GM18868 (cell line): Measurements from ENCODE around the gene HOXA4.

Experiments
- ATAC-seq: cut with Tn5 transposase; IDR thresholded peaks from one replicate; pipeline ENCODE4 v1.9.1; 2021; ENCODE audit warnings: mild to moderate bottlenecking, moderate library complexity; ENCODE audit not compliant: unreplicated experiment

HOXA4 gene

DNA sequence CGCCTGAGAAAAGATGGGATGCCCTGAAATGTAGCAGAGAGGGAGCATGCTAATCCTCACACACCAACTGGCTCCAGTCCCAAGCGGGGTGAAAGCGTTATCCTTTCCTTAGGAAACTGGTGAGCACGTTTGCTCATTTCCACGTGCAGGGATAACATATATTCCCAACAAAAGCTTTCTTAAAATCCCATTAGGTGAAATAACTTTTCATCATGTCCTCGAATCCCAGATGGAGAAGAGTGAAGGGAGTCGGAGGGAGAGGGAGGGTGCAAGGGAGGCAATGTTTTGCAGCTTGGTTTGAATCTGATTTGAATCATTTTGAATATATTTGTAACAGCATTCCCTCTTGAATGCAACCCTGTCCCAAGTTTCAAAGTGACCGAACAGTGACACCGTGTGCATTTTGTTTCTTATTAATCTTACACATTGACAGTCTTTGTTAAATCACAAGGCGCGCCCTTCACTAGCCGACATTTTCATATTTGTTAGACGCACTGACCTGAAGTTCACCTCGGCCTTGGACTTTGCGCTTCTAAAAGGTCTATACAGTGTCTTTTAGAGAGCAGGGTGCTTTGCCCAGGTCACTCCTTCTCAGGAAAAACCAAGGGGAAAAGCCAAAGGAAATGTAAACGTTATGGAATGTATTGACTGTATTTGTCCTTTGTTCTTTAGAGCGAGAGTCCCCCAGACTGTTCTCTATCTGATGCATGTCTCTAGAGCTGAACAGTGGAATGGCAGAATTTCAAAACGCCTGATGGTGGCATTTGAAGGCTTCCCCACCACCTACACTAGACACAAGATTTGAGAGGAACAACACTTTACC, 3.1 kb upstream of the HOXA4 start:
- ATAC-seq = no peak

DNA sequence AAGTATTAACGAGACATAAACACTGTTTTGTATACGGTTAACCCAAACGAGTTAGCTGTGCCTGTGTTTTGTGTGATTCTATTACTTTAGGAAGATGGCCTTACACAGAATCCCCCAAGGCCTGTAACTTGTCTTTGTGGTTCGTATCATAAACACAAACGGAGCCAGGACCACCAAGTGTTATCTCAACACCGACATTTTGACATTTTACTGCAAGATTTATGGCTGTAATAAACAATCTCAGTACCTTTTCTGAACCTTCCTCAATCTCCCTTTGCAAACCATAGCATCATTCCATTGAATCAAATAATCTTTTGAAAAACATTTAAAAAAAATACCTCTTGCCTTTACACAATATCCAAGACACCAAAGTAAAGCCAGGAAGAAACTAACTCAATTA, 2.4 kb upstream of the HOXA4 start:
- no peak for ATAC-seq

DNA sequence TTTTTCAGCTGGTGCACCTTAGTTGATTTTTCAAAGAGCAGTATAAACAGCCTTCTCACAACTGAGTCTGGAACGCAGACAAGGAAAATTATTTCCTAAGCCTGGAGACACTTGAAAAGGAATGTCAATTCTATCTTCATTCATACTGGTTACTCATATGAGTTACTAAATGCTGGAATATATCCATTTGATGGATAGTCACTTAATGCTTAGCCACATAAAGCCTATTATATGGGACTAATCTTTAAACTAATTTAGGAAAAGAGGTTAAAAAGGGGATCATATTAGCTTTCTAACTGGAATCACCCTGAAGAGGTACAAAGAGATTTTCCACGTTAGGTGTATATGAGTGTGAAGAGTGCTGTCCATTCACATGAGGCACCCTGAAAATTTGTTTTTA, 1.7 kb upstream of the HOXA4 start:
- ATAC-seq = no peak

DNA sequence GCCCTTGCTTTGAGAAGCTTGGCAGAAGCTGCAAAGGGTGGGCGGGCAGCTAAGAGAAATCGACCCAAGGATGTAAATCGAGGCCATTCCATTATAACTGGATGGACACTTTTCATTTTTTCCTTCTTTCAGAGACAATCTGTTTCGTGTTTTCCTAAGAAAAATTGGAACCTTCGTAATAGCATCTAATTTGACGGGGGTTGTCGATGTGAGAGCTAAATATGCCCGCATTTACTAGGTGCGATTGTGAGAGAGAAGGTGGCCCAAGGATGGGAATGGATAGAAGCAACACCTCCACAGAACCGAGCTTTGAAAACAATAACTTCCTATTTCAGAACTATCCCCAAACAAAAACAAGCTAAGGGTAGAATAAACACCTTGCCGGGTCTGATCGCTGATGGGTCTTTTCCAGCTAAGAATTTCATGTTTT, 848 bp upstream of the HOXA4 start:
- no peak for ATAC-seq

DNA sequence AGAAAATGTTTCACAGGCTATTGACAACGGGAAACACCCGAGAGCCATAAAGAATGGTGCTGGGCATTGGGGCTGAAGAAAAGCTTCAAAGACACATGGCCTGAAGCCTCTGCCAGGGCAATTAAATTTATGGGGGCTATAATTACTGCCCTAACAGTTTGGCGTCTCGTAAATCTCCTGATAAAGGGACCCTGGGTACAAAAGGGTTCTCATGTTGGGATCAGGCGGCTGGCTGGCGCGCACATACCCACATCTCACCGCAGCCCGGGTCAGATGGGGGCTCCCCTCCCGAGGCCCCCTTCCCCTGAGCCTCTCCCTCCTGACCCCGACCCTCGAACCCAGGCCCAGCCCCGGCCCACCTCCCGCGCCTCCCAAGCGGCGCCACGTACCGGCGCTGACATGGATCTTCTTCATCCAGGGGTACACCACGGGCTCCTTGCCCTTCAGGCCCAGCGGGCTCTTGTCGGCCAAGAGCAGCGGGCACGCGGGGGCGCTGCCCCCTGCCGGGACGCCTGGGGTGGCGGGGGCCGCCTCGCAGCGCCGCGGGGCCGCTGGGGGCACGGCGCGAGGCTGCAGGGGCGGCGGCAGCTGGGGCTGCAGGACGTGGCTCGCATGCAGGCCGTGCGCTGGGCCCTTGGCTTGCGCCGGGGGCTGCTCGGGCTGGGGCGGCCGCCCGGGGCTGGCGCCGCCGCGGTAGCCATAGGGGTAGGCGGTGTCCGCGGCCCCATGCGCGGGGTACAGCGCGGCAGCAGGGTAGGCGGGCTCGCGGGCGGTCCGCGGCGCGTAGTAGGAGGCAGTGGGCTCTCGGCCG, 623 bp downstream of the HOXA4 start:
- no peak for ATAC-seq

DNA sequence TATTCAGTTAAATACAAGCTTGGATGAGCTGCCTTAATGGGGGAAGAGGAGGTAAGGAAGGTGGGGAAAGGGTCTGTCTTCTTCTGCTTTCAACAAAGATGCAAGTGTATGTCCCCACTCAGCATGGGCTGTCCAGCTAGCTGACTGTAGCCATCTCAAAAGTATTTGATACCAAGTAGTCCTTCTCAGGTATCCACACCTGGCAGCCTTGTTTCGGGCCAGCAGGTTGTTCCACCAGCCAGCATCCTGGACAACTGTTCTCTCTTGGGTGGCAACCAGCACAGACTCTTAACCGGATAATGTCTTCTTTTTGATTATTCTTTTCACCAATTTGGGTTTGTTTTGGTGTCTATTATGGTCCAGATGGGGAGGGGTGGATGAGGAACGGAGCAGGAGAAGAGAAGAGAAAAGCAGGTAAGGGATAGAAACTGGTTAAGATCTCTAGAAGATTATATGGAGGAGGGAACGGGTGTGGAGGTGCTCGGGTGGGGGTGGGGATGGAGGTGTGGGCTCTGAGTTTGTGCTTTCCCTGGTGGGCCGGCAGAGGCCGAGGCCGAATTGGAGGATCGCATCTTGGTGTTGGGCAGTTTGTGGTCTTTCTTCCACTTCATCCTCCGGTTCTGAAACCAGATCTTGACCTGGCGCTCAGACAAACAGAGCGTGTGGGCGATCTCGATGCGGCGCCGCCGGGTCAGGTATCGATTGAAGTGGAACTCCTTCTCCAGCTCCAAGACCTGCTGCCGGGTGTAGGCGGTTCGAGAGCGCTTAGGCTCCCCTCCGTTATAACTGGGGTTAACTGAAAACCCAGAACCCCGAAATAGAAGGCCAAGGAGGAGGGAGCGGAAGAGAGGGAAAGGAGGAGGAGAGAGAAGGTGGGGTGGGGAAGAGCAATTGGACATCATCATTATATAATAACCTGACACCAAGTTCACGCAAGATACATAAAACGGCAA, 1.5 kb downstream of the HOXA4 start:
- no peak for ATAC-seq

DNA sequence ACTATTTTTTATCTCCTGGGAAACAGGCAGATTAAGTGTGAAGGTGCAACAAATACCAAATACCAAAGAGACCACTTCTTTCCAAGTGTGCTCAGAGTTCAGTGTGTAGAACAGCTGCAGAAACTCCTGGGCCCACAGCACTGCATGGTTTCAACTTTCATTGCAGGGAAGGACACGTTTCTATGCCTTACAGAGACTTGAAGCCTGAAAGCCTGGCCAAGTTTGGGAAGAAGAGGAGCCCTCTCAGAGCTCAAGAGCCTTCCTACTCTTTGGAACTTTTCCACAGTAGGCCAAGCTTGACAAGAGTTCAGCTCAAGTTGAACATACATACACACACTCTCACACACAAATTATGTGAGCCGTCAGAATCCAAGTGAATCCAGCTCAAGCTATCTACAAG, 2.5 kb downstream of the HOXA4 start:
- no peak for ATAC-seq

DNA sequence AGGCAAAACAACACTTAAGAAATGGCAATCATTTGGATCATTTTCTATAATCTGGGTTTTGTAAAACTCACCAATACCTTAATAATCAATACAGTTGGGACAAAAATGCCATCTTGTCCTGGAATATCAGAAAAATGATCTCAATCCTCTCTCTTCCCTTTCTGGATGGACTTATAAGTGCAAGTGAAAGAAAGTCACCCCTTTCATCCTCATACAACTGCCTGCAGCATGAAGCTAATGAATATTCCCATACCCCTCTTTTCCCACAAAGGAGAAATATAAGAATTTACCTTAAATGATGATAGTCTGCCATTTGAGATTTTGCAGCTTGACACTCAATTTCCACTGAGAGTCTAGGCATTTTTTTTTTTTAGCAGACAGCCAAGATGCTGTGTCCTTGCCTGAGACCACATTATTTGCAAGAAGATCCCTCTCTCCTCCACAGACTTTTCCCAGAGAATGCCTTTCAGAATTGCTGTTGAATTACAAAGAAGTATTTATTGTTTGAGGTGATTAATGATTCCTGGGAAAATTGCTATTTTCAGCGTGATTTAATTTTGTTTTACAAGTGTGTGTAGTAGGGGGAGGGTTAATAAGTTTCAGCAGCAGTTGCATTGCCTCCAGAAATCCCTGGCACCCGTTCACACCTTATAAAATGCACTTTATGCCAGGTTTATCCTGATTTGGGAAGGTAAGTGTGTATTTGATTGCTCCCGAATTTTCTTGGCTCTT, 3.8 kb downstream of the HOXA4 start:
- no peak for ATAC-seq

DNA sequence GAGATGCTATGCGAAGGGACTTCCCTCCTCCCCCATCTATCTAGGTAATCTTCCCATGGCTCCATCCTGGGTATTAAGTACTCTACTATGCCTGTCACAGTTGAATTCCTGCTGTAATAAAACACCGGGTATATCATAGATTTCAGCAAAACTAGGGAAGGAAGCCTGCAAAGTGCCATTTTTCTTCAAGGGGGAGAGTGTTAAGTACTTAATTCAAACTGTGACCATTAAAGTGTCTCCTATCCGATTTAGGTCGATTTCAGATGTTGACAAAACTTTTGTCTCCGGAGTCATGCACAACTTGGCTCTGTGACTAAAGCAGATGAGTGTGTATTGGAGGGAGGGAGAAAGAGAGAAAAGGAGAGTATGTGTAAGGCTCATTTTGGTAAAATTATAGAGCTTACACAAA, 4.6 kb downstream of the HOXA4 start:
- ATAC-seq = no peak

DNA sequence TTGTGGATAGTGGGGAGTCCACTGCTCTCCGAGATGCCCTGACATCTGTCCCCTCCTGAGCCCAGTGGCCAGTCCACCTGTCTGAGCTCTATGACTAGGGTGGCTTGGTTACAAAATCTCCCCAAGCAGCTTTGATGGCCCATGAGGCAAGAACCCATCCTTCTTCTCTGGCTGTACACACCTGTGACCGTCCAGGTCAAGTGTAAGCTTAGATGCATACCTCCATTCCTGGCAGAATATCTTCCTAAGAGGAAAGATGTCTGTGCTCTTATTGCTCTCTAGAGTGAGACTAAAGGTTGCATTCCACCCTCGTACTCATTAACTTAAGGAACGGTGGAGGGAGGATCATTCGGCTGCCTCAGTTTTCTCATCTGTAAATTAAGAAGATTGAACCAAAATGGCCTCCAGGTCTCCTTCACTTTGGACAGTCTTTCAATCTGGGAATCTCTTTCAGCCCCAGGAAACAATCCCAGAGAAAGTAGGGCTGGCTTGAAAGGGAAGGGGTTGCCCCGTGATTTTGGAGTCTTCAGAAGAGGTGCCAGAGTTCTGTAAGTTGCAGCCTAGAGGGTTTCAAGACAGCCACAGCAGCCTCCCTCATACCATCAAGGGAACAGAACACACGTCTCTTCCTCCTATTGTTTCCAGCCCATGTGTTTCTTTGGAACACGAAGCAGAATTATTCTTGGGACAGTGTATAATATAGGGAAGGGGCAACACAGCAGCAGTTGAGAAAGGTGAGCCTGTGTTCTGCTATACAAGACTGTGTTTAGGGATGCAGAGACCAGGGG, 5.5 kb downstream of the HOXA4 start:
- ATAC-seq = no peak

DNA sequence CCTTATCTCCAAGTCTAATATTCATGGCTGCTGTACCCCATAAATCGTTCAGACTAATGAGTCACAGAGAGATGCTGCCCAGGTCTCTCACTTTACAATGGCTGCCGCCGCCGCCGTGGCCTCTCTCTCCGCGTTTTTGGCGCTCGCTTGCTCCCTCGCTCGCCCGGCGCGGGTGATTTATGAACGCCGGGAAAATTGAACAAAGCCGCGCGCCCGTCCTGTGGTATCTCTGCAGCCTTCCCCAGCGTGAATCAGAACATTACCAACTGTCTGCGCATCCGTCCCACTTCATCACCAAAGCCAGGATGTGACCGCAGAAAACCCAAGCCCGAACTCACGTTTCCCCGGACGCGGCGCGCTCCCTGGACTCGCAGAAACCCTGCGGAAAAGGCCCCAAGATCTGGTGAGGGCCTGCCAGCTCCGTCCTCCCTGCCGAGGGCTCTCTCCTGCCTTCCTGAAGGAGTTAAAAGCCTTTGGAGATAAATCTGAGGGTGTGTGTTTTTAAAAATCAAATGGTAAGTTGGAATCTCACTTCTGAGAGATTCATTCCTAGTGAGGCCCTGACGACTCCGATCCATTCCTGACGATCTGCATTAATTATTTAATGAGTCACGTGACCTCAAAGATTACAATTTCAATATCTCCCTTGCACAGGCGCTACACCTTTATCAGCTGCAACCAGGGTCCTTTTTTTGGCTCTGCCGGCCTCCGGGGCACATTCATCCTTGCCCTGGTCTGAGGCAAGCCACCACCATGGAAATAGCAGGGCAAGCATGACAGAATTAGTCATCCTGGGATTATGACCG, 6.3 kb downstream of the HOXA4 start:
- no peak for ATAC-seq

DNA sequence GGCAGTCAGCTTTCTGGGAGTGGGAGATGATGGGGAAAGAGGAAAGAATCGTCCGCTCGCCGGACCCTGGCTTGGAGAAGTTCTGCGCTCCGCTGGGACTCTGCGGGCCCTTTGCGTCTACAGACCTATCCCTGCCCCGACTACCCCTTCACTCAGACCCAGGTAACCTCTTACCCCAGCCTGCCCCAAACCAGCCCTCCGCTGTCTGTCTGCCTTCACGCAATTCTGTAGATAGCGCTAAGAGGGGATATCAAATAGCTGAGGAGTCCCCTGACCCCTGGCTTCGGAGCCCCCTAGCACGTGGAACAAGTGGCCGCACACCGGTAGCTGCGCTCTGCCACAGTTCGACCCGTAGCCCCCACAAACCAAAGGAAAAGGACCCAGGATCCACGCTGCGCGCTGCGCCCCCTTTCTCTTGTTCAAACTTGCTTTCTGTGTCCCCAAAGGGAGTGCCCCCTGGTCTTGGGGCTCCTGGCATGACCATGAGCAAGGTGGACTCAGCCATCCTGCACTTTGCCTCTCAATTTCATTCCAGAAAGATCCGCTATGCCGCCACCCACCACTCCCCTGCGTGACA, 7.0 kb downstream of the HOXA4 start:
- ATAC-seq = no peak

DNA sequence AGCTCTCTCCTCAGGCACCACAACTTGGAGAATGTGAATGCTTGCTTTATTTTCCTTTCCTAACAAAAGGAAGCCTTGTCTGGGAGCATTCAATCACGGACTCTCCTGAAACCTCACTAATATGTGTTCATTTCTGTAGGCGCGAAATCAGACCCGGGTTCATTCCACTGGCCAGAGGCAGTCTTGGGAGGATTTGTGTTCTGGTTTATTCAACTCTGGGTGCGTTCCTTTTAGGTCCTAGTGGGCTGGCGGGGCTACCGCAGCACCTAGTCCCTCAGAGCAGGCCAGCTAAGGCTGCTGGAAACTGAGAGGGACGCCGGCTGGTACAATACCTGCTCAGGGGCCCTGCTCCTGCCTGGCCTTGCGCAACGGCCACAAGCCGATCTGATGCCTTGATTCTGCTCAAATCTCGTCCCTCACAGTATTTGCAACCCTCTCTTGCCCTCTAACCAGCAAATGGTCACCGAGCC, 7.5 kb downstream of the HOXA4 start:
- ATAC-seq = no peak

DNA sequence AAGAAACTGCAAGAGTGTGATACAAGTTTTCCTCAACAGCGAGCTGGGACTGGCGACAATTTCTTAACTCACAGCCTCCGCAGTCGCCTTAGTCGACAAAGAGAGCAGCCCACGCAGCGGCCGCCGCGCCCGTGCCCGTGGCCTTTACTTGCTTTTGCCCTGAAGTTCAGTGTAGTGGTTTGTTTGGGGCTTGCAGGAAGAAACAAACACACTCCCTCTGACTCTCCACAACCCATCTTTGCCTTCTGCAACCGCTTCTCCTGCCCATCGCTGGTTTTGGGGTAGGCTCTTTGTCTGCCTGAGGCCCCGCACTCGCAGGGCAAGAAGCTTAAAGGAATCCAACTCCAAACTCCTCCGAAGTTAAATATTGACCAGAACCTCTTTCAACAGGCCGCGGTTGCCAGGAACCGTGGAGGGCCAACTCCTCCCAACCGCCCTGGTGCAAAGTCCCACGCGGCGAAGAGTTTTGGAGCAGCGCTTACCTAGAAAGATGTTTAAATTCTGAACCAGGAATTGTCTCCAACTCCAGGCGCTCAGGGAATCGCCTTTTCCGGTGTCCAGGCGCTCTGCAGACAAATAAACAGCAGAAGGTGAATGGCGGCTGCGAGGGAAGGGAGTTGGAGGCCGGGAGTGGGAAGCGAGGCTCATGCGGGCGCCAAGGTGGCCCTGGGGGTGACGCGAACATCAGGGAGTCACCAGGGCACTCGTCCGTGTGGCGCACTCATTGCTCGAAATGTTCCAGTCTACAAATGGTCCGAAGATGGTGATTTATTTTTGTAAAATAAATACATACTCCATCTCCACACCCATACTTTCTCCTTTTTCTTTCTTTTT, 8.3 kb downstream of the HOXA4 start:
- no peak for ATAC-seq

DNA sequence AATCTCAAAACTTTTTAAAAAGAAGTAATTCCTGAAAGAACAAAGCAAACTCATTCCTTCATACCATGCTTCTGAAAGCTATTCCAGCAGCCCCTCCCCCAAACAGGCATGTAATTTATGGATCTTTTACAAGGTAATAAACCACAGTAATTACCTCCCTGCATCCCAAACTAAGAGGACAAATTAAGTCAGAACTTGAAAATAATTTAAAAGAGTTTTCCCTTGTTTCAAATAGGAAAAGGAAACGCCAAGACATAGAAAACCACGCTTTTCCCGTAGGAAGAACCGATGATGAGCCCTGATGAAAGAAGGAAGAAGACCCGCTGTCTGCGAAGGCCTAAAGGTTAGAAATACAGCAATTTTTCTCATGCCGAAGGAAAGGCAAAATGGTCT, 8.9 kb downstream of the HOXA4 start:
- ATAC-seq = no peak

DNA sequence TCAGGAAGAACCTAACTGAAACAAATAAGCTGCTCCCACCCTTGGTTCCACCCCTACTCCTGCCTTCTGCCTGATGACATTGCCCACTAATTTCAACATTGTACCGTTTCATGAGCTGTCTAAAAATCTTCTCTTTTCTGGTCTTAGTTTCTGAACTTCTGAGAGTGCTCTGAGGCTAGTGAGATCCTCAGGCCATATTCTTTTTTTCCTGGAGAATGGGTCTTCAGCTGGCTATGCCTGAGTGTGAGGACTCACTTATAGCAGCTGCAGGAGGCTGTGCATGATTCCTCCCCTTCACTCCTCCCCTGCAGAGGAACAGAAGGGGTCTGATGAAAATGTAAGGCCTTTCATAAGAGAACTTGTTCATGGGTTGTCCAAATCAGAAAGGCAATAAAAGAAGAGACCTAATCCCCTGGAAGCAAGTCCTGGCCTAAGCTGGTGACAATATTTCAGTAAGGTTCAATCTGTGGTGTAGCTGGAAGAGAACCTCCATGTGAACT, 11.1 kb downstream of the HOXA4 start:
- ATAC-seq = no peak

DNA sequence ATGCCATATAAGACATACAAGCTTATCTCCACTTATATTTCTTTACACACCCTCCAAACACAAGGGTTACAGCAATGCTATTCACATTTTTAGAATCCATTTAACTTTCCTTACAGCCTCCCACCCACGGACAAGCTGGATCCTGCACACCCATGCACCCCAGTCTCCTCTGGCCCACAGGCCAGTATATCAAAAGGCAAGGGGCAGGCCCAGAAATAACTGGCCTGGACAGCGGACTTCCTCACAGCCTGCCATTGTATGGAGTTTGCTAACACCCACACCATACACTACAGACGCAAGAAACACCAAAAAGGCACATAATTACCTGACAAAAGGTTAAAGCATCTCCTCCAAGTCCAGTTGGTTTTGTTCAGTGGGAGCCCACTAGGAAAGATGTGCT, 12.0 kb downstream of the HOXA4 start:
- ATAC-seq = no peak
